Rectal smooth muscle tissue (tissue), 1 donor: Measurements from ENCODE around the gene CENPK.

Source experiments
- H3K27ac ChIP-seq: one replicate; pipeline ENCODE4 v1.7.0; 2013; ENCODE audit warnings: low read depth, low read length, inconsistent platforms
- H3K27me3 ChIP-seq: one replicate; pipeline ENCODE4 v1.7.0; 2013; ENCODE audit warnings: low read length; ENCODE audit not compliant: control insufficient read depth, insufficient read depth
- H3K36me3 ChIP-seq: one replicate; pipeline ENCODE4 v1.7.0; 2013; ENCODE audit warnings: low read length; ENCODE audit not compliant: control insufficient read depth, insufficient read depth
- H3K4me1 ChIP-seq: one replicate; pipeline ENCODE4 v1.7.0; 2013; ENCODE audit warnings: low read length; ENCODE audit not compliant: control insufficient read depth, insufficient read depth
- H3K4me3 ChIP-seq: one replicate; pipeline ENCODE4 v1.7.0; 2013; ENCODE audit warnings: low read length
- H3K9ac ChIP-seq: one replicate; pipeline ENCODE4 v1.7.0; 2013; ENCODE audit warnings: low read length

CENPK gene

DNA sequence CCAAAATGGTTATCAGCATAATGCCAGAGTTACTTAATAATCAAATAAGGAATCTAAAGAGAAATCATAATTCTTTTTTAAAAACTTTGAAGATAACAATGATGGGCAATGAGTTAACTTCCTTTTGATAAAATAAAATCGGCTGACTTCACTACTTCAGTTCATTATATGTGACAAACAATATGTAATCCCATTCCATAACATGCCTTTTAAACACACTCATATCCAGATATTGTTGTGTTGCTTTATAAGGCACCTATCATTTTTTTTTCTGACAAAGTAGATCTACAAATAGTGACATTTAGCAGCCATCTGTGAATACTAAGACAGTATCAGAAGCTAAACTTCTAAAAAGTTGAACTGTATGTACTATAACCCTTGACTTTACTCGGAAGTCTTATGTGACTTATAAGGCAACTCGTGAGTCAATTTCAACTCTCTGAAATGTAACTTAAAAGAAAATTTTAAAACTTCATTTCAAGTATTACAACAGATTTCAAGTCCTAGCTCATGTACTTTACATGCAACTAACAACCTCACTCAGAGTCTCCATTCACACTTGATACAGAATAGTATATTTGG, 88.7 kb downstream of the CENPK start:
- Histone ChIP-seq H3K4me1 (peaks cover 3% of the 10 kb centered on the region), H3K27ac (no peak overlapping the region), H3K4me3 (no peak overlapping the region), H3K27me3 (no peaks in the 10 kb centered on the region), H3K9ac (no peak overlapping the region), H3K36me3 (no peaks in the 10 kb centered on the region)

- Histone ChIP-seq H3K27me3 (no peaks in the 10 kb centered on the region), H3K9ac (no peak overlapping the region), H3K27ac (no peak overlapping the region), H3K4me3 (no peak overlapping the region), H3K36me3 (no peaks in the 10 kb centered on the region), H3K4me1 (no peaks in the 10 kb centered on the region)
Measured at GRCh38 chr5:65468633-65469032, 94.3 kb downstream of the CENPK start.
